AG09319 (cell line): ENCODE results near the gene EEF2.

Experiments used
- DNase-seq: peaks from one replicate; pipeline ENCODE4 v3.0.0-alpha.2; 2010; ENCODE audit warnings: low read depth; ENCODE audit errors: extremely low read depth
- CTCF ChIP-seq: IDR thresholded peaks from 2 replicates; pipeline ENCODE4 v1.5.1; 2011; ENCODE audit warnings: low read depth, mild to moderate bottlenecking, inconsistent platforms, low read length, moderate library complexity

Gene EEF2

GRCh38 chr19:3985643-3986259 lies 488 bp upstream of the EEF2 start:
- TF ChIP-seq CTCF: no peak
- DNase-seq: no peak

GRCh38 chr19:3984584-3984907 lies 717 bp downstream of the EEF2 start:
- DNase-seq: no peak
- no peak for TF ChIP-seq CTCF

- TF ChIP-seq CTCF: no peak
- DNase-seq: no peak
These were observed 1.2 kb downstream of the EEF2 start for GRCh38 chr19:3983936-3984583.

- DNase-seq: no peak
- TF ChIP-seq CTCF: no peak
These were observed 1.7 kb downstream of the EEF2 start for GRCh38 chr19:3983542-3983914.

GRCh38 chr19:3982701-3983541 lies 2.3 kb downstream of the EEF2 start:
- TF ChIP-seq CTCF: no peak
- no peak for DNase-seq

GRCh38 chr19:3981736-3982681 lies 3.3 kb downstream of the EEF2 start:
- TF ChIP-seq CTCF: no peak
- DNase-seq: no peak
